ENCODE measurements around the gene MRM3.
"Not testable (repeated sequence)": the region's sequence is repeated elsewhere in the genome, so short reads cannot be mapped to it uniquely, and the experiment has no call there.

The MRM3 gene

GRCh38 chr17:778096-778495 lies 4.1 kb upstream of the MRM3 start:
- no peak for TF ChIP-seq ZNF274 (IDR thresholded peaks at IDR 0.05; ENCODE audit: low read depth, low read length)

GRCh38 chr17:784143-784542 lies 2.0 kb downstream of the MRM3 start:
- no peak for TF ChIP-seq ZNF274 (IDR thresholded peaks at IDR 0.05; ENCODE audit: low read depth, low read length)

More at GRCh38 chr17:778096-778495, 4.1 kb upstream of the MRM3 start:
- no peak overlapping the region for H3K4me3 ChIP-seq (ENCODE audit: low read length)

GRCh38 chr17:785901-786300 lies 3.7 kb downstream of the MRM3 start:
- H3K4me3 ChIP-seq (ENCODE audit: low read length) = not testable (repeated sequence)

More at GRCh38 chr17:784143-784542, 2.0 kb downstream of the MRM3 start:
- no peak overlapping the region for H3K4me3 ChIP-seq (ENCODE audit: low read length)

- no peak overlapping the region for H3K4me3 ChIP-seq (ENCODE audit: low read length)
Observed at GRCh38 chr17:787641-788221, 5.6 kb downstream of the MRM3 start.

GRCh38 chr17:788551-788950 lies 6.4 kb downstream of the MRM3 start:
- H3K4me3 ChIP-seq (ENCODE audit: low read length) = no peak overlapping the region
- TF ChIP-seq ZNF274 (IDR thresholded peaks at IDR 0.05; ENCODE audit: low read depth, low read length) = no peak

More at GRCh38 chr17:787641-788221, 5.6 kb downstream of the MRM3 start:
- no peak for TF ChIP-seq ZNF274 (IDR thresholded peaks at IDR 0.05; ENCODE audit: low read depth, low read length)

GRCh38 chr17:789160-789840 lies 7.1 kb downstream of the MRM3 start:
- H3K4me3 ChIP-seq (ENCODE audit: low read length) = no peak overlapping the region
- no peak for TF ChIP-seq ZNF274 (IDR thresholded peaks at IDR 0.05; ENCODE audit: low read depth, low read length)

GRCh38 chr17:789931-790873 lies 8.0 kb downstream of the MRM3 start:
- not testable (repeated sequence) for H3K4me3 ChIP-seq (ENCODE audit: low read length)

GRCh38 chr17:790874-791247 lies 8.7 kb downstream of the MRM3 start:
- not testable (repeated sequence) for H3K4me3 ChIP-seq (ENCODE audit: low read length)

- H3K4me3 ChIP-seq (ENCODE audit: low read length) = no peak overlapping the region
- TF ChIP-seq ZNF274 (IDR thresholded peaks at IDR 0.05; ENCODE audit: low read depth, low read length) = no peak
Observed at GRCh38 chr17:791829-792228, 9.7 kb downstream of the MRM3 start.

GRCh38 chr17:792277-792676 lies 10.1 kb downstream of the MRM3 start:
- H3K4me3 ChIP-seq (ENCODE audit: low read length) = no peak overlapping the region
- no peak for TF ChIP-seq ZNF274 (IDR thresholded peaks at IDR 0.05; ENCODE audit: low read depth, low read length)

GRCh38 chr17:794876-795275 lies 12.7 kb downstream of the MRM3 start:
- H3K4me3 ChIP-seq (ENCODE audit: low read length) = no peak overlapping the region
- TF ChIP-seq ZNF274 (IDR thresholded peaks at IDR 0.05; ENCODE audit: low read depth, low read length) = no peak

- TF ChIP-seq ZNF274 (IDR thresholded peaks at IDR 0.05; ENCODE audit: low read depth, low read length) = no peak
Observed at GRCh38 chr17:795276-795675, 13.1 kb downstream of the MRM3 start.

GRCh38 chr17:795721-796120 lies 13.6 kb downstream of the MRM3 start:
- H3K4me3 ChIP-seq (ENCODE audit: low read length) = no peak overlapping the region
- TF ChIP-seq ZNF274 (IDR thresholded peaks at IDR 0.05; ENCODE audit: low read depth, low read length) = no peak

More at GRCh38 chr17:795276-795675, 13.1 kb downstream of the MRM3 start:
- H3K4me3 ChIP-seq (ENCODE audit: low read length) = no peak overlapping the region

GRCh38 chr17:796609-797008 lies 14.5 kb downstream of the MRM3 start:
- TF ChIP-seq ZNF274 (IDR thresholded peaks at IDR 0.05; ENCODE audit: low read depth, low read length) = no peak
- H3K4me3 ChIP-seq (ENCODE audit: low read length) = no peak overlapping the region

Measured in GM08714 (cell line).